Heart left ventricle (tissue), 13 donors: ENCODE results near the gene CYP2E1.

Experiments used
- CTCF ChIP-seq, 12 donors: fragments of 200-600 bp; sonication (generic) in 4 of 12; IDR thresholded peaks; one replicate each; pipeline versions ENCODE4 v1.5.0 to v1.8.0; 2018 to 2022; ENCODE audit warnings: antibody characterized with exemption in 12 of 12, mild to moderate bottlenecking in 5 of 12
- POLR2A ChIP-seq, 2 donors: fragments of 450-650 bp; IDR thresholded peaks; one replicate each; pipeline ENCODE4 v1.6.1; 2017; ENCODE audit warnings: antibody characterized with exemption in 2 of 2, mild to moderate bottlenecking in 2 of 2, moderate library complexity in 2 of 2
- donor health status: ischemic (EF 13 %, LVEDD 7.1; RV severe dilation, severe dysfunction).
- donor health status: DM: no; HTN: yes; CAD: no.
- donor health status: DM: no; HTN: no; CAD: no.
- donor health status: ischemic (EF 25% LVEDD 6.9; RV normal size, moderate dysfunction).
- donor health status: ischemic (EF 25% LVEDD 5.7; RV mildly dilated, moderate dysfunction).
- donor health status: ischemic (EF 35%, LVEDD 5.7; RV mildly dilated, moderate dysfunction).
- donor health status: nonischemic (EF 11% LVEDD 7.7; RV severe dilation, severe dysfunction).
- donor health status: DM: yes; HTN: yes; CAD: no.
- donor health status: PGD.
- donor health status: ischemic (EF 29% LVEDD 5.4; RV normal size, mild dysfunction).
- donor health status: nonischemic (EF 23%, LVEDD 6.1; RV moderate dilation, normal function).

GRCh38 chr10:133564816-133565215 is 37.7 kb downstream of the CYP2E1 start:
- TF ChIP-seq CTCF (IDR thresholded peaks at IDR 0.05) (no peak), POLR2A (IDR thresholded peaks at IDR 0.05) (no peak)
